HG03571 (cell line): ENCODE results near the gene MPZ.
"Not testable (repeated sequence)": the region's sequence is repeated elsewhere in the genome, so short reads cannot be mapped to it uniquely, and the experiment has no call there.

Experiments
- ATAC-seq: cut with Tn5 transposase; IDR thresholded peaks from one replicate; pipeline ENCODE4 v1.9.1; 2021; ENCODE audit not compliant: unreplicated experiment

MPZ gene

DNA sequence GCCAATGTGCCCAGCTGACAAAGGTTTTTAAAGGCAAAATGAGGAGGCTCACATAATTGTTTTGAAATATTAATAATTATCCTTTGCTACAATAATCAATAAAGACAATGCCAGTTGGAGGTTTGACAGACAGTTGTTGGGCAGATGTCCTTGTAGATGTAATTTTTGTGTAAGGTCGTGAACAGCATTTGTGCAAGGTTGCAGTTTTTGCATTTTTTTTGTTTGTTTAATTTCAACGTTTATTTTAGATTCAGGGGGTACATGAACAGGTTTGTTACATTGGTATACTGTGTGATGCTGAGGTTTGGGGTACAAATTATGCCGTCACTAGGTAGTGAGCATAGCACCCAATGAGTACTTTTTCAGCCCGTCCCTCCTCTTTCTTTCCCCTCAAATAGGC lies 9.3 kb downstream of the MPZ start:
- ATAC-seq: no peak

DNA sequence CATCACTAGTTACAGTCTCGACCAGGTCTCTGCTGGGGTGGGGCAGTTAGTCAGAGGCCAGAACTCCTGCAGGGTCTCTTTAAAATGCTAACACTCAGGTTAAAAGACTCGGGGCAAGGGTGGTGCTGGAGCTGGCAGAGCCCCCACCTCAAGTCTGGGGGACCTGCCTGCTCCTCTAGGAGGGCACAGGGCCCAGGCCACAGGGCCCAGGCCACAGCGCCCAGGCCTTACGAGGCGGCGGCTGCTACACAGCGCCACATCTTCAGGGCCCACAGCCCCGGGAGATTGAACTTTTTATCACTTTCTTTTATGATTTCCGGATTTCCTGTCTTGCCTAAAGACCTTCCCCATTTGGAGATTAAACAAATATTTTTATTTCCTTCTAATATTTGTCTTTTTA lies 10.4 kb downstream of the MPZ start:
- no peak for ATAC-seq

DNA sequence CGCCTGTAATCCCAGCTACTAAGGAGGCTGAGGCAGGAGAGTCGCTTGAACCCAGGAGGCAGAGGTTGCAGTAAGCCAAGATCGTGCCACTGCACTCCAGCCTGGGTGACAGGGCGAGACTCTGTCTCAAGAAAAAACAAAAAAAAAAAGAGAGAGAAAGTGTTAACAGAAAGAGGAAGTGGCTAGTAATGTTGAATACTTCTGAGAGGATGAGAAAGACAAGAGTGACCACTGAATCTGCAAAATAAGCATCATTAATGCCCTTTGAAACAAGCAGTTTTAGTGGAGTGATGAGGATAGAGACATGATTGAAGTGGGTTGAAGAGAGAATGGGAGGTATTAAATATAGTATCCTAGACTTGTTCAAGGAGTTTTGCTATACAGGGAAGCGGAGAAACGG lies 11.7 kb downstream of the MPZ start:
- ATAC-seq: no peak

DNA sequence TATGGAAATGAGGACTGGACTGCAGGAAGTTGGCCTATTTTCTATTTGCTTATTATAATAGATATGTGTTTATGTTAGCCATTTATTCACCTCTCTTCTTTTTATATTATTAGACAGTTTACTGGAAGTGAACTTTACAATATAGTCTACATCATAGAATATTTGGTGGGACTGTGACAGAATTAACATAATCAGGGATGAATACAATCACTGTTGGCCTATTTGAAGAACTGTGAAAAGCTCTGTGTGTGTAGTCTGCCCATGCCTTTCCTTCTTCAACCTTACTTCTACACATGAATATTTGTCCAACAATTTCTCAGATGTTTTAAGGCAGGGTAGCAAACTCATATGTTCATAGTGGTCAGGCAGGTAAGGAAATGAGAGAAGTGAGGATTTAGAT lies 12.4 kb downstream of the MPZ start:
- ATAC-seq: no peak

DNA sequence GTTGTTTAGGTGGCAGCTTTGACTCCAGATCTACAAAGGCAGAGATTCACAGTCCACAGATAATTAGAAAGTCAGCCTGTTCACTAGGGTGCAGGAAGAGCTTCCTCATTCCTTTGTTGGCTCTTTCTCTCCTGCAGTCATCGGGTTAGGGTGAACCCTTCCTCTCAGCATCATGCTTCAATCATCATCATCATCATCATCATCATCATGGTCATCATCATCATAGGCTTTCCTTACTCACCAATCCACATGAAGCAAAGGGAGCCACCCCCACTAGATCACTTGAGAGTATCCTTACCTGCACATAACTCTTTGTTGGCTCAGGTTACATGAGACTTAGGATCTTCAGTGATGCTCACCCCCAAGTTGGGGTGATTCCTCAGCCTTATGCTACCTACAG lies 19.0 kb downstream of the MPZ start:
- no peak for ATAC-seq

DNA sequence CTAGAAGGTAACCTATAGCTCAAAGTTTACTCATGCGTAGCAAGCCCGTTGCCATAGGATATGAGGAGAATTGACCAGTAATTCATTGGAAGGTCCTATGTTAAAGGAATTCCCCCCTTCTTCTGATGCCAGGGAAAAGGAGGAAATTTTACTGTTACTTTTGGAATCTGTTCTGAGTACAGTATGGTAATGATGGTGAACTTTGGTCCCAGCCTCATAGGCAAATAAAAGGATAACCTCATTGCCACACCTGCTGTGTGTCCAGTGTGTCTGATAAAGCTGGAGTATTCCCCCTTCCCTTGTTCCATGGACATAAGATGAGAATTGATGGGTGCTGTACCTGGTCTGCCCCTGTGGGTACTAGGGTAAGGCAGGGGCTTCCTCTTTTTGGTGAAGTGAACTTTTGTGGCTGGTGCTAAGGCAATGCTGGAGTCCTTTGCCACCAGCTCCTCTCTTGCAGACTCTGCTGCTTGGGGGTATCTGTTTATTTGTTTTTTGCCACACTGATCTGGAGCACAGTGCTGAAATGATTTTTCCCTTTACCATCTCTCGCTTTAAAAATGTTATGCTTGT lies 22.2 kb downstream of the MPZ start:
- no peak for ATAC-seq

DNA sequence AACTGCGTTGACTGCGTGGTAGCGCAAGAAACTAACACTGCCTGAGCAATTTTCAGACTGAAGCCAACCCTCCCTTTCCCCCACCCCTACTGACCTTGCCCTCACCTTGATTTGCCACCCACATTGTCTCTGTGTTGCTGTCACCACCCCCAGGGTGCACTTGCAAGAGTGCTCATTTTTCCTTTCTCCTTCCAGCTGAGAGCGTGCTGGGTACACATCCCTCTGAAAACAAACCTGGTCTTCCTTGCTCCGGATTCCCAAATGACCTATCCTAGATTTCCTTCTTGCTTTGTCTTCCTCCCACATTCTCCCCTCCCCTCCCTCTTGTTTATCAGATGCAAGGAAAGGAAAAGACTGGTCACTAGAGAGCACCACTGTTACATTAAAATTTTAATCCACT lies 24.2 kb downstream of the MPZ start:
- no peak for ATAC-seq

DNA sequence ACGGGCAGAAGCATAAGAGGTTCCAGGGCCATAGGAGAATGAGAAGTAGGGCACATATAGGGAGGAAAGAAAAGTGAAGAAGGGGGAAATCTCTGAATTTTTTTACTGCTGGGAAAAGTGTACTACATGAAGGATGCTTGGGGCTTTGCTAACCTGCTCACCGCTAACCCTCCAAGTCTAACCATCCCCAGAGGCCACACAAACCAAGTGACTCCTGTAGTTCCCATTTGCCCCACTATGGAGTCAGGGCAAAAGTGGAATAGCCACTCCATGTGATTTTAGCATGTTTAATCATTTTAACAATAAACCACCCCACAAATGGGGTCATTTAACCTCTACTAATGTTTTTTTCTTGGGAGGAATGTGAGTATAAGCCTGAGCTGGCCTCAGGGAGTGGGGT lies 24.7 kb downstream of the MPZ start:
- no peak for ATAC-seq

DNA sequence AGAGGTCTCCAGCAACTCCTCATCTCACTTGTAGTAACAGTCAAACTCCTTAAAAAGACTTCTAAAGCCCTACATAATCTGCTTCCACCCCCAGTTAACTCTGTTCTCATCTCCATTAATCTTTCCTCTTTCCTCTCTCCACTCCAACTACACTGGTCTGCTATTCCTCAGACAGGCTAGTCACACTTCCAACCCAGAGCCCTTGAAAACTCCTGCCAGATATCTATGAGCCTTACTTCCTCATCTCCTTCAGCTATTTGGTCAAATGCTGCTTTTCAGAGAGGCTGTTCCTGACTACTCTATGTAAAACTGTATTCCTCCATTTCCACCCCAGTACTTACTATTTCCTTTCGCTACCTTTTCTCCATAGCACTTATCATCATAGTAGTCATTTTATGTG lies 26.8 kb downstream of the MPZ start:
- ATAC-seq: no peak

DNA sequence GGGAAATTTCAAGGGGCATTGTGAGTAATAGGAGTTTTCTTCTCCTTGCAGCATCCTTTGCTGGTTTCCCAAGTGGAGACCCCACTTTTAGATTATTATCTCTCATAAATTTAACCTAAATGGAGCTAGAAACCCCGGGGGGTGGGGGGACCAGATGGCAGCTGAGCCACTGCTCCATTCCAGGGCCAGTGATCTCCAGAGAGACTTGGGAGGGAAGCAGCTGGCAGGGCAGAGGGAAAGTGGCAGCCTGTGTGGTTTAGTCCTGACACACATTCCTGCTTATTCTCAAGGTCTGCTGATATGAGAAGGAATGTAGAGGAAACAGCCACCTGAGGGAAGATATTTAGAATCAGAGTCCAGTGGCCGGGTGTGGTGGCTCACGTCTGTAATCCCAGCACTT lies 34.9 kb downstream of the MPZ start:
- no peak for ATAC-seq

DNA sequence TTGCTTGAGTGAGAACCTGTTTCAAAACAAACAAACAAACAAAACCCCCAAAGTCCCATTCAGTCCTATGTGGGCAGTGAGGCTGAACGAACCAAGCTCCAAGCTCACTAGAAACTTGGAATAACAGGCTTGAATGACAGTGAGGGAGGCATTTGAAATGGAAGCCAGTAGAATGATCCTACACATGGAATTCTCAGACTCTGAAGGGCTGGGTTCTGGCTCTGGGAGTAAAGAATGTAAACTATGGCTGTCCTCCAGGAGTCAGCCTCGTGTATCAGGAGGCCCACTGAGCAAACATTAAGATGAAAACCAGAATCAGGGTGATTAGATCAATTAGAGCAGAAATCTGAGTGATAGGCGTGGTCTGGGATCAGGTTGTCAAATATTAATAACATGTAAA lies 36.4 kb downstream of the MPZ start:
- no peak for ATAC-seq

DNA sequence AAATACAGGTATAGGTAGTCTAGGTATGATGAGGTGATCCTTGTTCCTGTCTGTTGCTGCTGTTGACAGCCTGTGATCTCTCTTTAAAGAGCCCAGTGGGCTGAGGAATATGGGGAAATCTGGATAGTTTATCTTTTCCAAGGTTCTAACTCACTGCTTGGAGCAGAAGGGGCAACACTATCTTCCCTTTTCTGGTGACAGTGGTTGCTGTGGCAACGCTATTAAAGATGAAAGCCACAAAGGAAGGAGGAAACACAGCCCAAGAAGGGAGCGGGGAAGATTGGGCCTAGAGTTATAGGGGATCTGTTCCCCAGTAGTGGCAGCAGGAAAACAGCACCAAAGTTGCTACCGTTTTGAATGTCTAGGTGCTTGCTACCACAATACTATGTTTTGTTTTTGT lies 42.4 kb downstream of the MPZ start:
- no peak for ATAC-seq

DNA sequence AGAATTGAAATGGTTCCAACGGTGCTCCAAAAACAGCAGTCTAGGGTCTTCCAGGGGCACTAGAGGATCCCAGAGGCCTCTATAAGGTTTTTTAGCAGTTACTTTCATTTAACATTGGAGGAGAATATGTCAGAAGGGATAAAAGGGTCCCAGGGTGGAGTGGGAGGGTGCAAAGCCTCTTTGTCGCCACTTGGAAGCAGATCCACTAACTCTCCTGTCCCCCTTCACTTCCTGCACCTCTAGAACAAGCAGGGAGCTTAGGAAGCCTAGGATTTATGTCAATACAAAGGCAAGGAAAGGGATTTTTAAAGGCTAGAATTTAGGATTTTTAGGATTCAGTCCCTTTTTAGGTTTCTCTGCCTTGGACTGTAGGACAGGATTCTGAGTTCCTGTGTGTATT lies 42.9 kb downstream of the MPZ start:
- no peak for ATAC-seq

DNA sequence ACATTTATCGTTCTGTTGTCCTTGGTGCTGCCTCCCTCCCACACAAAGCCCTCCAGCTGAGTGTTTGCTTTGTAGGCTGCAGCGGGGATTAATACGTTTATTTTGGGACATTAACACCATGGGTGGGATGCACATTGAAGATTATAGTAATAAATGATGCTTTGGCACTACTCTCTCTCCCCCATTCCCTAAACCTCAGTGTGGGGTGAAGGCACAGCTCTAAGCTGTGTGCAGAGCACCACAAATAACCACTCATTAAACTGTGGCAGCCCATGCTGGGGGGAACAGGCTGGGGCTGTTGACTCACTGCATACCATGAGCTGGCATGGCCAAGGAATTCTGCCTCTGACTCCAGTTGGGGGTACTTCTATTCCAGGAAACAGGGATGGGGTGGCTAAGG lies 43.6 kb downstream of the MPZ start:
- no peak for ATAC-seq

DNA sequence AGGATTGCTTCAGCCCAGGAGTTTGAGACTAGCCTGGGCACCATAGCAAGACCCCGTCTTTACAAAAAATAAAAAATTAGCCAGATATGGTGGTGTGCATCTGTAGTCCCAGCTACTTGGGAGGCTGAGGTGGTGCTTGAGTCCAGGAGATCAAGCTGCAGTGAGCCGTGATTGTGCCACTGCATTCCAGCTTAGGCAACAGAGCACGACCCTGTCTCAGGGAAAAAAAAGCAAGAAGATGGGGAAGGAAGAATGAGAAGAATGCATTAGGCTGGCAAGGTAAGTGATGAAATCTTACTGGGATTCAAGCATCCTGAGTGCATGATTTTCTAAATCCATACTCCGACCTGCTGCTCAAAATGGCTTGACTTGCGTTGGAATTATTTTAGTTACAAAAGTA lies 44.5 kb downstream of the MPZ start:
- no peak for ATAC-seq

DNA sequence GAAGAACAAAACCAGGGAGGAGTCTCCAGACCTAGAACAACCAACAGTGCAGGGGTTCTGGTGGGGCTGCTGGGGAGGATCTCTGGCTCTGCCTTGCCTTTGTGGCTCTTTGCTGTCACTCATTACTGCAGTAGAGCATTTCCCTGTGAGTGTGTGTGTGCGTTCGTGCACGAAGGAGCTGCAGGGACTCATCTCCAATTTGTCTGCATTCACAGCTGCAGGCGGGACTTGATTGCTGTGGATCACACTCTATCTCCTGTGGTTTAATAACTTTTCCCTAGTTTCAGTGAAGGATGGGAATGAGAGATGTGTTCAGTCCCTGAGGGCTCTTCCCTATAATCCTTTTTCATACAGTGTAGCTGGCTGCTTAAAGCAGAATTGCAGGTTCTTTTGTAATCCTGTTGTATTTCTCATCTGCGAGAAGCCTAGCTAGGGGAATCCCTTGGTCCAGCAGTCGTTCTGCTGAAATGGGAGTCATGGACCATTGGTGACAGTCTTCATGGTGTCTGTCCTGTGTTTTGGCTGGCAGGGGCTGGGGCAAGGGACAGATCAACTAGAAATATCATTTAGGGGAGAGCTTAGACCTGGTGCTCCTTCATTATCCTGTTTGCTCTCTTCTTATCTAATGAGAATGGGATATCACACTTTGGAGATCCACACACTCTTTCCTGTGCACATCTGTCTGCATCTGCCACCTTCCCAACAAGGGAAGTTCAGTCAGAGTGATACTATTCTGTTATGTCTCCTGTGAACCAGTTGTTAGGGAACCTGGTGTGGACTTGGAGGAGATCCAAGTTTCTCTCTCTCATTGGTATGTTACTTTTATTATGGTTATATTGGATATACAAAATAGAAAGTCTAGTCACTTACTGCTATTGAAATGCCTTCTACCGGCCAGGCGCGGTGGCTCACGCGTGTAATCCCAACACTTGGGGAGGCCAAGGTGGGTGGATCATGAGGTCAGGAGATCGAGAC lies 48.2 kb downstream of the MPZ start:
- peak; percentile 51 for ATAC-seq

DNA sequence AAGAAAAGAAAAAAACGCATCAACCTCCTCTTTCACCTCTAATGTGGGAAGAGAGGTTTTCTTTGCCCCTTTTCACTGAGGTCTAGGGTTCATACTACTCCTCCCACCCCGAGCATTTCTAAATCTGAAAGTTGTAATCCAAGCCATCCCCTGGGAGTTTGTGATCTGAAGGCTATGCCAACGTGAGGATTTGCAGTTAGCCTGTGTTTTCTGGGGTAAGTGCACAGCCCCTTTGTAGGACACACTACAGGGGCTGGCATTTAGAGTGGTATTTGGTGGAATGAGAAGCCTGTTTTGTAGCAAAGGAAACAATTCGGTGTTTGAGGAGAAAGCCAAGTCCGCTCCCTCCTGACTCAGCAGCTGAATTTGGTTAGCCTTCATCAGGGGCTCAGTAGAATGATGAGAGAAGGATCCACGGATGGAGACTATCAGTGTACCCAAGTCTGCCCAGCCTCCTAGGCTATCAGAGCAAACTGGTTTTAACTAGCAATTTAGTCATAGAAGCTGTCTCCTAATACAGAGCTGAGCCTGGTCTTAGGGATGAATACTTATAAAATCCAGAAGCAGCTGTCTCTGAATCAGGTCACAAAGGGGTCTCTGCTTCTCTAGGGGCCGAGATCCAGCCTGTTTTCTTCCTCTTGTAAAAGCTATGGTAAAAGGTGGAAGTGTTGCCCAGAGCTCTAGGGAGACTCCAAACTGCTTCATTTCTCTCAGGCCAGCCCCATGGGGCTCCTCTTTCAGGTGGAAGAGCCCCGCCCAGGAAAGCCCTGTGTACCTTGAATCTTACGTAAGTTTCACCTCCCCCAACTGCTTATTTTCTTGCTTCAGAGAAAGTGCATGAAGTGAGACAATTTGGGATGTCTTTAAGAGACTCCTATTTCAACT lies 49.1 kb downstream of the MPZ start:
- ATAC-seq: no peak

DNA sequence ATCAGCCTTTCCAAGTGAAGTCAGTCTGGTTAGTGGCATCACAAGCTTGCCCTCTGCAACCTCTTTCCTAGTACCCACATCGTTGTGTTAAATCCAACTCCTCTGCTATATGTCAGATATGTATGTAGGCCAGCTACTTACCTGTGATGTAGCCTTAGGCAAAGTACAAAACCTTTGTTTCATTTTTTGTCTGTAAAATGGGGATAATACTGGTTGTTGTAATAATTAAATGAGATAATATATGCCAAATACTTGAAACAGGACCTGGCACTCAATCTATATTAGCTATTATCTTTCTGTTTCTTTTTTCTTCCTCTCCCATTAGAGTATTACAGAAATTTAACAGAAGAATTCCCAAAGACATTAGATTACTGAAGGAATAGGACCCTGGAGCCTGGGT lies 50.0 kb downstream of the MPZ start:
- no peak for ATAC-seq

DNA sequence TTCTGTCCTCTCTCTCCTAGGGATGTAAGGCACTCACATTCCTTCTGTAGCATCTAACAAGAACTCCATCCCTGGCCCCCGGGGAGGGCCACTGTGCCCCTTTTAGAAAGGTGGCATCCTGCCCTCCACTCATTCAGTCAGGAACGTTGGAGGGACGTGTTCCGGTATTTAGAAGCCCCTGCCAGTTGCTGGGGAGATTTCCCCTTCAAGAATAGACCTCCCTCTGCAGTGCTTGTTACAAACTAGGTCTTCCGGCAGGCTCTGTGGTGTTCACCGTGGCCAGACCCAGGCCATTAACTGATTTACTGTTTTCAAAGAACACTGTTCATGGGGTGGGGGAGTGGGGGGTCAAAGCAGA lies 50.4 kb downstream of the MPZ start:
- ATAC-seq: no peak

DNA sequence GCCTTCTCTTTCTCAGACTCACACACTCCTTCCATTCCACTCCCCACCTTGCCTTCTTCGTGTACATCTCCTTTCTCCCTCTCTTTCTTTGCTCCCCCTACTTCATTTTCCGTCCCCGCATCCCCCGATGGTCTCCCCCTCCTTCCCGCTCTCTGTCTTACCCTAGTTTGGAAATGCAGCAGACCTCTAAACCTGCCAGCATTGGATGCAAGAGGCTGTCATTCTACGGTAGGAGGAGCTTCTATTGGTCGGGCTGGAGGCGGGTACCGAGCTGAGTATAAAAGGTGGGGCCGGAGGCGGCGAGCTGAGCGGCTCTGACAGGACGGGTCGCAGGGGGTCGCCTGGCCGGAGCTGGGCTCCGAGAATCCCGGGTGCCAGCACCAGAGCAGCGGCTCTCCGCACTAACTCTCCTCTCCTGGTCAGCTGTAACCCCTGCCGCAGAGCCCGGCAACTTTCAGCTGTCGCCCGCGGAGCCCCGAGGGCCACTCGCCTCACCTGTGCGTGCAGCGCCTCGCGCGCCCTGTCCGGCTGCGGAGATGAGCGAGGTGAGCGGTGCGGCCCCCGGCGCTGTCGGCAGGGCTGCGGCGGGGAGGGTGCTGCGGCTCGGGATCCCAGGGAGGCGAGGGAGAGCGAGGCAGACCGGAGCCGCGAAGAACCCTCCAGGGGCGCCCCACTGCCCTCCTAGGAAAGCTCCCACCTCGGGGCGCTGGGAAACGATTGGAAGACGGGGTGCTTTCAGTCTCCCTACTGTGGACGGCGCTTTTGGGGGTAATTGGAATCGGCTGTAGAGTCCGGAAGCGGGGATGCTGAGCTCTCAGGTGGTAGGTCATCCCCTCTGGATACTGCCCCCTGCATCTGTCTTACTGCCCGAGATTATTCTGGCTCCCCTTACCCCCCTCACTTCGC lies 51.1 kb downstream of the MPZ start, which contains the start of gene PCP4L1:
Gene PCP4L1, plus strand, starts transcription at position 307 of the 906 bp plus-strand sequence. Its CDS starts 230 bp downstream, at position 537.
- no peak for ATAC-seq

DNA sequence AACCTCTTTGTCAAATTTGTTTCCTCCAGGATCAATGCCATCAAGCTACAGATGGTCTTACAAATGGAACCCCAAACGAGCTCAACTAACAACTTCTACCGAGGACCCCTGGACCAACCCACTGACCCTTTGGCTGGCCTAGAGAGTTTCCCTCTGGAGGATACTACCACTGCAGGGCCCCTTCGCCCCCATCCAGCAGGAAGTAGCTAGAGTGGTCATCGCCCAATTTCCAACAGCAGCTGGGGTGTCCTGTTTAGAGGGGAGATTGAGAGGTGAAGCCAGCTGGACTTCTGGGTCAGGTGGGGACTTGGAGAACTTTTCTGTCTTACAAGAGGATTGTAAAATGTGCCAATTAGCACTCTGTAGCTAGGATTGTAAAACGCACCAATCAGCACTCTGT lies 52.7 kb downstream of the MPZ start:
- ATAC-seq: not testable (repeated sequence)
